ENCODE measurements around the gene FRMD7.
"Not testable (repeated sequence)": the region's sequence is repeated elsewhere in the genome, so short reads cannot be mapped to it uniquely, and the experiment has no call there.

FRMD7 gene, protein sequence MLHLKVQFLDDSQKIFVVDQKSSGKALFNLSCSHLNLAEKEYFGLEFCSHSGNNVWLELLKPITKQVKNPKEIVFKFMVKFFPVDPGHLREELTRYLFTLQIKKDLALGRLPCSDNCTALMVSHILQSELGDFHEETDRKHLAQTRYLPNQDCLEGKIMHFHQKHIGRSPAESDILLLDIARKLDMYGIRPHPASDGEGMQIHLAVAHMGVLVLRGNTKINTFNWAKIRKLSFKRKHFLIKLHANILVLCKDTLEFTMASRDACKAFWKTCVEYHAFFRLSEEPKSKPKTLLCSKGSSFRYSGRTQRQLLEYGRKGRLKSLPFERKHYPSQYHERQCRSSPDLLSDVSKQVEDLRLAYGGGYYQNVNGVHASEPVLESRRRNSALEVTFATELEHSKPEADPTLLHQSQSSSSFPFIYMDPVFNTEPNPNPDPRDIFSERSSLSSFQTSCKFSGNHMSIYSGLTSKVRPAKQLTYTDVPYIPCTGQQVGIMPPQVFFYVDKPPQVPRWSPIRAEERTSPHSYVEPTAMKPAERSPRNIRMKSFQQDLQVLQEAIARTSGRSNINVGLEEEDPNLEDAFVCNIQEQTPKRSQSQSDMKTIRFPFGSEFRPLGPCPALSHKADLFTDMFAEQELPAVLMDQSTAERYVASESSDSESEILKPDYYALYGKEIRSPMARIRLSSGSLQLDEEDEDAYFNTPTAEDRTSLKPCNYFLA

DNA sequence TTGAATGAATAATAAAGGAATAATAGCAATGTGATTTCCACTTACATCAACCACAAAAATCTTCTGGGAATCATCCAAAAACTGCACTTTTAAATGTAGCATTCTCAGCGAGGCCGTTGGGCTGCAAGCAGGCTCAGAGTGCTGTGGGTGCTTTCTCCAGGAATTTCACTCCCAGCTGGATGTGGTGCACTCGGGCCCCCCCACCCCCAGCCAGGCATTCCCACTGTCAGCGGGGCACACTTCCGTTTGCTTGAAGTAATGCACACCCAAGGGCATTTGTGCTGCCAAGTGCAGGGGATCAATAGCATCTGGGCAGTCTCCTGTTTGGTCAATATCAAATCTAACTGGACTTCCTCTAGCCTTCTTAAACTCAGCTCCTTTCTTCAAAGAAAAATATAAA lies at the start of gene FRMD7:
Gene FRMD7 (minus strand): TSS at position 278 of the 400 bp plus-strand sequence. CDS start 176 bp downstream, at position 102.
- no peak for DNase-seq (ENCODE audit: low read depth)

DNA sequence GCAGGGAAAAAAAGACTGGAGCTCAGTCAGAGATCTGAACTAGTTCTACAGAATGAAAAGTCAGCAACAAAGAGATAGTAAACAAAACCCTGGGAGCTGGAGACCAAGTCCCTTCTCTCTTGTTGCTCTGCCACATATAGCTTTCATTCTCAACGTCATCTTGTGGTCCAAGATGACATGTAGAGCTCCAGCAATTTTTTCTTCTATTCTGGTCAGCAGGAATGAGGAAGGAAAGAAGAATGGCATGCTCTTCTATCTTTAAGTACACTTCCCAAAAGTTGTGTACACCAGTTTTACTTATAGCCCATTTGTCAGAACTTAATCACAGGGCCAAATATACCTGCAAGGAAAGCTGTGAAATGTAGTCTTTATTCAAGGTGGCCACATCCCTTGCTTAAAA lies 45.8 kb upstream of the FRMD7 start:
- no peak for DNase-seq (ENCODE audit: low read depth)

DNA sequence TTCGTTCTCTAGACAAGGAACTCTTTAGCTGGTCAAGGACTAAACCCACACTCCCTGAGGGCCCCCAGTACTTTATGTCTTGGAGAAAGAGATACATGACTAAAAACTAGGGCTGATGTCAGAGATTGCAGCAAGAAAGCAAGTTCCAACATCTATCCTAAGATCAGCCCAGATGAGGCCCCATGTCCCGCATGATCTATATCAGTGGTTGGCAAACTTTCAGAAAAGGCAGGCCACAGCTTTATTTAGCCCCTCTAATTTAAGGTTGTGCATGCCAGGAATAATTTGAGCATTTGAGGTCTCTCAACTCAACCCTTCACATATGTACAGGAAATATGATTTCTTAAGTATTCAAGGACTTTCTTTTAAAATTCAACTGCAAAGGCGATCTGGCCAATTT lies 44.1 kb upstream of the FRMD7 start:
- DNase-seq (ENCODE audit: low read depth): no peak

DNA sequence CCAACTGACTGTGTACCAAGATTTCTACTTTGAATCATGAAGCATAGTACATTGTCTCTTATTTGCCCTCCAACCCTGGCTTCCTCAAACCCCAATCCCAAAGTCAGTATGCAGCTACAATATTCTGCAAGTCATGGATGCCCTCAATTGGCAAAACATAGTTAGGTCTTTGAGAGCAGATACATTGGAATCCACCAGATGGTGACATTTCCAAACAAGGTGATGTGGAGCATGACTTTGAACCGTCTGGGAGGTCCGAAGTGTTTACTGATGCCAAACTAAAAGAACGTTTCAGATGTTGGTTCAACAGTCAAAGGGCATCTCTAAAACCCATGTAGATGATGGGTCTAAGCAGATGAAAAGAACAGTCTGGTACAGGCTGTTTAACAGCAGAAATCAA lies 43.7 kb upstream of the FRMD7 start:
- no peak for DNase-seq (ENCODE audit: low read depth)

DNA sequence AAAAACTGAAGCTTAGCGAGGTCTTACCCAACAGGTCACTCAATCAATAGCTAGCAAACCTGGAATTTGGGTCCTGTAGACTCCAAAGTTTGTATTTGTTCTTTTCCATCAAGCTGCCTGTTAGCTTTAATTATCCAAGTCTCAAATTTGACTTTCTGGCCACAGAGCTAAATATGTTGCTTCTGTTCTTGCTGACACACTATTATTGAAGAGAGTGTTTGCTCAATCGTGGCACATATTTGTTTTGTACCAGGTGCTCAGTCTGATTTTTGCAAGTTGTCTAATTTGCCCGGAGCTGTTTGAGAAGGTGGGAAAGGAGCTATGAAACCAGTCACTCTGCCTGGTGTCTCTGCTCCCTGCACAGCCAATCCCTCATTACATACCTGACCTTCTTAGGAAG lies 41.7 kb upstream of the FRMD7 start:
- DNase-seq (ENCODE audit: low read depth): no peak

DNA sequence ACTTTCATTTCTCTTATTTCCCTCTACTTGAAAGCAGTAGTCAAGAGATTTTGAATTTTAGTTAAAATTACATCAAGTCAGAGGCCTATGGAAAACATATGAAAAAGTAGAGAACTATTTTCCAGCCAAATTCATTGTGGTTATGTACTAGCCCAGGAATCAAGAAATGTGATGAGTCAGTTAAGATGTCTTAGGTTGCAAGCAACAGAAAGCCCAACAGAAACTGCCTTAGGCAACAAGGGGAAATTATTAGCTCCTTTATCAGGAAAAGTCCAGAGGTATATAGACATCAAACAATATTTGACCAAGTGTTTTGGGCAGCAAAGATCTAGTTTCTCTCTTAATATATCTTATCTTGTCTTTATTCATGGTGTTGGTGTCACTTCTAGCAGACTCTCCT lies 37.8 kb upstream of the FRMD7 start:
- no peak for DNase-seq (ENCODE audit: low read depth)

DNA sequence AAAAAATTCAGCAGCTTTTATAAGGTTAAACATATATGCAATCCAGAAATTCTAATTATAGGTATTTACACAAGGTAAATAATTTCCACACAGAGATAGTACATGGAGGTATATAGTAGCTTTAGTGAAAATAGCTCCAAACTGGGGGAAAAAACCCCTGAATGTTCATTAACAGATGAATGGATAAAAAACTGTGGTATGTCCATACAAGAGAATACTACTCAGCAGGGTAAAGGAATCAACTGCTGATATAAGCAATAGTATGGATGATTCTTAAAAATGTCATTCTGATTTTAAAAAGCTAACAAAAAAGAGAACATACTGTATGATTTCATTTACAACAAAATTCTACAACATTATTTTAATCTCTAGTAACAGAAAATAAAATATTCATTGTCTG lies 37.2 kb upstream of the FRMD7 start:
- no peak for DNase-seq (ENCODE audit: low read depth)

DNA sequence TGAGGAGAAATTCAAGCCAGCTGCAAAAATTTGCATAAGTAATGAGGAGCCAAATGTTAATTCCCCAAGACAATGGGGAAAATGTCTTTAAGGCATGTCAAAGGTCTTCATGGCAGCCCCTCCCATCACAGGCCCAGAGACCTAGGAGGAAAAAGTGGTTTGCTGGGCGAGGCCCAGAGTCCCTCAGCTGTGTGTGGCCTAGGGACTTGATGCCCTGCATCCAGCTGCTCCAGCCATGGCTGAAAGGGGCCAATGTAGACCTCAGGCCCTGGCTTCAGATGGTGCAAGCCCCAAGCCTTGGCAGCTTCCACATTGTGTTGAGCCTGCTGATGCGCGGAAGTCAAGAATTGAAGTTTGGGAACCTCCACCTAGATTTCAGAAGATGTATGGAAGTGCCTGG lies 35.3 kb upstream of the FRMD7 start:
- DNase-seq (ENCODE audit: low read depth): not testable (repeated sequence)

DNA sequence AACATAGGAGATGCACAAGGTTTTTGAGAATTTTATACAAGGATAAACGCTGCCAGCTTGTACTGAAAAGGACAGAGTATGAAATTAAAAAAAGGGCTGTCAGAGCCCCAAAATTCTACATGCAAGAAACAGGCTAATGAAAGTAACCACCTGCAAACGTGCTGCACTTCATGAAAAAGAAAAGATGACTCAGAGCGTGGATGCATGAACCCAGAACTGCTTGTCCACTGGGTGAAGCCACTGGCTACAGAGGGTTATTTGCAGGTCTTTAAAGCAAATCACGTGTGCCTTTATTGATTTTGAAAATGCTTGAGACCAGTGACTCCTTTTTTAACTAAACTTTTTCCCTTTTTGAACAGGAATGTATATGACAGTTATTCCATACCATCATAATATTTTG lies 25.3 kb upstream of the FRMD7 start:
- DNase-seq (ENCODE audit: low read depth): no peak

DNA sequence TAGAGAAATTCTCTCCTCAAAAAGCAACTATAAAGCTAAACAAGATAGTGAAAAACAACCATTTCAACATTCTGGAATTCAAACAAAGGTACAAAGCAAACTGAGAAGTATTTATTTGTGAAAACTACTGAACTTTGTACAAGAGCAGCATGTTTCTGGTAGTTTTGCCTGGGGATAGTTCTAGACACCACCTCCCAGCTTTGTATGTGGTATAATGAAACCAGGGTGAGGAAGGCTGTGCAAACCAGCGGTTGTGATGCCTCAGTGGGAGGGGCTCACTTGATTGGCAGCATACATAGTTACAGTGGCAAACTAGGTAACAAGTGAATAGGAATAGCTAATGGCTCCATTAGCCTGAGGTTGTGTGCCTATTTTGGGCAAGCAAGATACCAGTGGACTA lies 18.6 kb upstream of the FRMD7 start:
- no peak for DNase-seq (ENCODE audit: low read depth)

DNA sequence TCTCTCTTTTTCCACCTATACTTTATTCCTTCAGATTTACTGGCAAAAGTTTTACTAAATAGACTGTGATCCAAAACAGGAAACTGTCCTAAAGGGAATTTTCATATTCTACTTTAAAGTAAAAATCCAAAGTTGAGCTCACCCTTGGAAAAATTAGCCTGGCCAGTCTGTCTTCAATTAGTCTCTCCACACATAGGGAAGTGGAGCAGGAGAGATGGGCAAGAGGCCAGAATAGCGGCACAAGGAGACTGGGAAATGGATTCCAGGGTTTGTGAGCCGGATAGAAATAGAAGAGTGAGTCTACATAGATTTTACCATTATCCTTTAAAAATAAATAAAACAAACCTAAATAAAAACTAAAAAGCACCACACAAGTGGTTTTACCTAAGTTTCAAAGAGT lies 16.2 kb upstream of the FRMD7 start:
- DNase-seq (ENCODE audit: low read depth): no peak

DNA sequence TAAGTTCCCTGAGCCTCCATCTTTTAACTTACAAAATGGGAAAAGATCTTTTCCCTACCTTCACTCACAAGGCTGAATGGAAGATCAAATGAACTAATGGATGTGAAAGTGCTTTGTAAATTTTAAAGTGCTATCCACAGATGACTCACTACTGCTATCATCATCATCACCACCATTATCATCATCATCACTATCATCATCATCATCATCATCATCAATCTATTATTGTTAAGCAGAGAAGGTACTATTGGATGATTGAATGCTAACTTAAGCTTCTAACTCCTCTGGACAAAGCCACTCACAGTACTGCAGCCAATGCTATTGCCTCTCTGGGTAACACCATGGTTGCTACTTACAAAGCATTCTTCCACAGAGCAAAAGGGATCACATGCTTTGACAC lies 1.9 kb downstream of the FRMD7 start:
- no peak for DNase-seq (ENCODE audit: low read depth)

DNA sequence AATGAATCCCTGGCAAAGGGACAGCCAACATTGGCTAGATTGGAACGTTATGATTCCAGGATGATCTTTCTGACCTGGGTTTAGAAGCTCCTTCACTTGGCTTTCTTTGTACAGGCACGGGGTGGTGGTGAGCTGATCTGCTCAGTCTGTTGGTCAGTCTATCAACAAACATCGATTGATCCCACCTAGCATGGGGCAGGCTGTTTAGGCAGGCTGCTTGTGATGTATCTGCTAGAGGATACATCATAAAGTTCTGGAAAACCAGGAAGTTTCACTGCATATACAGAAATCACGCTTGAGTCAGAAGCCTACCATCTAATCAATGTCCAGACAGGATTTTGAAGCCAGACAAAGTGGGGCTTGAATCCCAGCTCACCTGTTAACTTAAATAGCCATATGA lies 6.9 kb downstream of the FRMD7 start:
- no peak for DNase-seq (ENCODE audit: low read depth)

DNA sequence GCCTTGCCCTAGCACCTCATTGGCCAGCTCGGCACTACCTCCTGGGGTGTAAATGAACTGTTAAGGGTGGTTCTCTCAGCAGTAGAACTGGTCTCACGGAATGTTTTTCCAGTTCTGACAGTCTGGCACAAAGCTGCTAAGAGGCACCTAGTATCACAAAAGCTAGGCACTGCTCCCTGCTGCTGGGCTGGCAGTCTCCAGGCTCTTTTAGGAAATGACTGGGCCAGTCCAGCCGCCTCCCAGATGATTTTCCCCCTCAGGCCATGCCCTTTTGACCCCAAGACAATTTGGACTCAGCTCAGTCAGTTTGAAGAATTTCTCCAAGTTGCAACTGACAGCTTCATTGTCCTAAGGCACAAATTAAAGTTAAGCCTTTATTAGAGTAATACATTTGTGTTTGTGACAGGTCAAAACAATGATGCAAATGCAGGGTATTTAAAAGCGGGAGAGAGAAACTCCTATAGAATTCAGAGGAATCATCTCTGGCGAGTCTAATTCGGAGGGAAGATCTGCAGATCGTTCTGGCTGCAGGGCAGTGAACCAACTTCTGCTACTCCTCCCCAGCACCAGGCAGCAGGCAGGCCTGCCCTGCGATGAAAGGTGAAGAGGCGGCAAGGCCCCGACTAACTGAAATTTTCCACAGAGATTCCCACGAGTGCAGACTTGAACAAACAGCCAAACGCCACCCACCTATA lies 7.9 kb downstream of the FRMD7 start:
- DNase-seq (ENCODE audit: low read depth): no peak

DNA sequence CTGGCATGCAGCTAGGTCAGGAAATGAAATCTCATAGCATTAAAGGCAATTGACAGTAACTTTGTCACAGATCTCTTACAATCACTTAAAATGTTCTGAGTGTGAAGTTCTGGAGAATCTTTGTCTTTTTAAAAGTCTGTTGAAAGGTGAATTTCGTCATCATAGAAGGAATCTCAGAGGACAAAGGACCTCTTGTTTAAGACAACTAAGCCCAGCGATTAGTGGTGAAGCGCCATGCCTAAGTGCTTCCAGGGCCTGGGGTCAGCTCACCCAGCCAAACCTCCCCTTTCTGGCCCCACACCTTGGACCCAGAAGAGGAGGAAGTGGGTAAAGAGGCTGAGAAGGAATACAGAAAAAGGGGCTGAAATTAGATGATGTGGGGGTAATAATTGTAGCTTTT lies 8.5 kb downstream of the FRMD7 start:
- DNase-seq (ENCODE audit: low read depth): no peak

DNA sequence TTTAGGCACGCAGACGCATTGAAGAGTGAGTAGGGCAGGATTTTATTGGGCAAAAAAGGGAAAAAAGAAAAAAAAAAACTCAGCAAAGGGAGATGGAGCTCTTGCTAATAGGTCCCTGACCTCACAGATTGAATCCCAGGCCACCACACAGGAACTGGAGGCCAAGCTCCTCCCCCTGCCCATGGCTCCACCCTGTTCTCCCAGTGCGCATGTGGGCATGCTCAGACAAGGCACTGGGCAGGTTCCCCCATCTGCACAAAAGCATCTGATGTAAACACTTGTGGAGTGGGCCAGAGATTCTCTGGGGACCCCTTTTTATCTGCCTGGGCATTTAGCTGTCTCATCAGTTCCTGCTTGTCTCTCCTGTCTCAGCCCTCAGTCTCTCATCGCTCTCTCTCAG lies 9.5 kb downstream of the FRMD7 start:
- DNase-seq (ENCODE audit: low read depth): no peak

DNA sequence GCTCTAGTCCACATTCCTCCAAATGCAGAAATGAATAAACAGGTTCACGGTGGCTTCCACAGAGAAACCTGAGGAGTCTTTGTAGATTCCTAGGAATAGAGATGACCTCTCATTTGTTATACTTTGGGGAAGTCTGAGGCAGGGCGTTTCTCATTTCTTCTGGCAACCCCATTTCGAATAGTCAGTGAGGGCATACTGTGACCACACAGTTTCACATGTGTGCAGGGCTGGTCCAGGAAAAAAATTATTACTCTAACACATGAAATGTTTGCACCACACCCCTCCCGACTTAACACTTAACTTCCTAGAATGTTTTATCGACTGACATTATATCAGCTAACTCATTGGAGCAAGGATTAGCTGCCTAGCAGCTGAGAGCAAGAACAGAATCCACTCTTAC lies 12.0 kb downstream of the FRMD7 start:
- no peak for DNase-seq (ENCODE audit: low read depth)

DNA sequence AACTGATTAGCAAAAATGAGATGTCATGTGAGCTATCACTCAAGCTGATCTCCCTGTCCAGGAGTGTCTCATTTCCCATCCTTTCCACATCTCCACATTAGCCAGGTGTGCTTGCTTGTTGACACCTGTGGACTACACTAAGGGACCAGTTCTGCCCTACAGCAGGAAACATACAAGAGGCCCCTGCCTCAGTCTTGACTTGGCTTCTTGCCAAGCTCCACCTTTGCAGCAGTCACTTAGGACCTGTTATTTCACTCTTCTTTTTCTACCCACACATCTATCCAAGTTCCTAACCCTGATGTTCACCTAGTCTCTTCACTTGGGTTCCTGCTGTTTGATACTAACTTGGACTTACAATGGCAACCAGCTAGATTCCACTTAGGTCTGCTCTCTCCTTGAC lies 13.2 kb downstream of the FRMD7 start:
- DNase-seq (ENCODE audit: low read depth): no peak

DNA sequence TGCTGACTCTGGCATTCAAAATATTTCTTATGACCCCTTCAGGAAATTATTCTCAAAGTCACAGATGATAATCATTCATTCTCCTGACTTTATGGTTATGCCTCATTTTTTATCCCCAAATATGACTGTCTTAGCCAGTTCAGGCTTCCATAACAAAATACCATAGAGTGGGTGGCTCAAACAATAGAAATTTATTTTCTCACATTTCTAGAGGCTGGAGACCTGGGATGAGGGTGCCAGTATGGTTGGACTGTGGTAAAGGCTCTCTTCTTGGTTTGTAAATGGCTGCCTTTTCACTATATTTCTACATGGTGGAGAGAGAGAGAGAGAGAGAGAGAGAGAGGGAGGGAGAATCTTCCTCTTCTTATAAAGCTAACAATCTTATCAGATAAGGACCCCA lies 20.5 kb downstream of the FRMD7 start:
- no peak for DNase-seq (ENCODE audit: low read depth)

DNA sequence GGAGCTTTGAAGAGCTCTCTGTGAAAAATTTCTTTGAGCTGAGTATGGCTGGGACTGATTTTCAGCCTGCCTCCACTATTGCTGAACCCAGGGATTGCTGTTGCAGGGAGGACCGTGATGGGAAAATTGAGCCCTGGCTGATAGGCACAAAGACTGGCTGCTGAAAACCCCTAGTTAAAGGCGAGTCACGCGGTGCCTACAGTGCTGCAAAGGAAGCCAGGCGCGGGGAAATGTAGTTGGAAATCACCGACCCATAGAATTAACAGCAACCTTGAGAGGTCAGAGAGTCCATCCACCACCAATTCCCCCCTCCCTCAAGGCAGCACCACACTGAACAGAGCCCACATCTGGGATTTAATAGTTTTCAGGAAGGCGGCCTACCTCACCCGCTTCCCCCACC lies 26.0 kb downstream of the FRMD7 start:
- DNase-seq (ENCODE audit: low read depth): no peak

DNA sequence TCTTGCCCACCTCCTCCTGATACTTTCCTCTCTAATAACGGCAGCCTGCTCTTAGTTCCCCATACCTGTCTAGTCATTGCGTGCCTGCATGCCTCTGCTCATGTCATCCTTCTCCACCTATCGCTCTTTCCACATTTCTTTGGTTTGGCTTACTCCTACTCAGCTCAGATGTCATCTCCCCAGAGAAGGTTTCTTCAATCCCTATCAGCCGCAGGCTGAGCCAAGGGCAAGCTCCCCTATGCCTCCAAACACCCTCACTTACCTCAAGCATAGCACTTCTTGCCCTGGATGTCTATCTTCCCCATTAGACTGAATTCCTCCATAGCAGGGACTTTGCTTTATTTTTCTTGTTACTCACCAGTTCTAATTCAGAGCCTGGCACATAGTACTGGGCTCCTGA lies 26.6 kb downstream of the FRMD7 start:
- DNase-seq (ENCODE audit: low read depth): no peak

DNA sequence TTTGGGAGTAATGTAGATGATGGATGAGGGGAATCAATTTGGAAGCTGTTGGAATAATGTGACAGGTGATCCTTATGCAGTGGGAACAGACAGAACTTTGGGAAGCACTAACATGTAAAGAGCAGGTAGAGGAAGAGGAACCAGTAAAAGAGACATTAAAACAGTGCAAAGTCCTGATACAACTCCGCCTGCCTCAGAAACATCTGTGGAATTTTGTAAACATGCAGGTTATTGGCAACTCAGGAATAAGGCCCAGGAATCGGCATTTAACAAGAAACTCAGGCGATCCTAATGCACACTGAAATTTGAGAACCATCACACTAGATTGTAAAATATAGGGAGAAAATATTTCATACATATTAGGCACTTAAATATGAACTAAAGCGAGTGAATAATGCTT lies 29.1 kb downstream of the FRMD7 start:
- DNase-seq (ENCODE audit: low read depth): not testable (repeated sequence)

DNA sequence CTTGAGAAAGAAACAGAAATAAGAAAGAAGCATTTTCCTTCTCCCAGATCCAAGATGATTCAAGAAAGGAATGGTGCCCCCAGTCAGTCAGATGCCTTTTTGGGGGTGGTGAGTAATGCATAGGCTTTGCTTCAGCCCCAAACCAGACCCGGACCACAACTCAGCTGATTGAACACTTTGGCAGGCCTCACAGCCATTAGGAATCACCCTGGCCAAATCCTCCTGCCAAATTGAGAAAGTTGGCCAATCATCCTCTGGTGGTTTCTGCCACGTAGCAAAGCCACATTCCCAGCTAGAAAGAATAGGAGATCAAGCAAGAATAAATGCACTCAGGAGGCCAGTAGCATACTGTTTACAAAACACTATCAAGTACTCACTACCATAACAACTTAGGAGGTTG lies 33.7 kb downstream of the FRMD7 start:
- DNase-seq (ENCODE audit: low read depth): no peak

All from activated T-helper 1 cell treated with Interleukin-2 at 50 U/mL for 16 hours (primary cell).